GM12864 (cell line): Measurements from ENCODE around the gene SYT7.

Source experiments
- DNase-seq: peaks from one replicate; pipeline ENCODE4 v3.0.0-alpha.2; 2011; ENCODE audit warnings: low read depth
- H3K4me3 ChIP-seq: 2 replicates; pipeline ENCODE4 v1.5.1; 2011; ENCODE audit warnings: mild to moderate bottlenecking, low read depth, low read length, control low read depth
- TF ChIP-seq, protein P1 (sequence below): IDR thresholded peaks from 2 replicates; pipeline ENCODE4 v1.5.1; 2011; ENCODE audit warnings: low read depth, mild to moderate bottlenecking, moderate library complexity, low read length, control low read depth, inconsistent platforms; ENCODE audit errors: missing control alignments

Gene SYT7

DNA sequence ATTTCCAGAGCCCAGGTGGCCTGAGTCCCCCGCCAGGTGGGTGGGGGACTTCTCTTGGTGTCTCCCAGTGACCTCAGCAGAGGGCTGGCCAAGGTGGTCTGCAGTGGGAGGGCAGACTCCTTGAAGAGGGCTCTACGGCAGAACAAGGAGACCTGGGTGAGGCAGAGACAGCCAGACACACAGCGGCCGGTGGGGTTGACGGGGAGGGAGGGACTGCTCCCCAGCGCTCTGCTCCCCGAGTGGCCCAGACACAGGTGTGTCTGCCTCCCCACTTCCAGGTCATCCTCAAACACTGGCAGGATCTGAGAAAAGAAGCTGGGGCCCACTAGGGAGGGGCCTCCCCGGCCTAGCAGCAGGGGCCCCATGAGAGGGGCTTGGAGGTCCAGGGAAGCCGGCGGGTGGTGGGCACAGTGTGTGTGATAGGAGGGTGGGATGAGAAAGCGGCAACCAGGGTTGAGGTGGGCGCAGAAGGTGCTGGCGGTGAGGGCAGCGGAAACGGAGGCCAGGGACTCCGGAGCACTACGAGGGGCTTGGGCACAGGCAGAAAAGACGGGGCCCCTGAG lies 30.1 kb downstream of the SYT7 start:
- no peak overlapping the region for H3K4me3 ChIP-seq
- no peak for DNase-seq
- TF ChIP-seq, protein P1, sequence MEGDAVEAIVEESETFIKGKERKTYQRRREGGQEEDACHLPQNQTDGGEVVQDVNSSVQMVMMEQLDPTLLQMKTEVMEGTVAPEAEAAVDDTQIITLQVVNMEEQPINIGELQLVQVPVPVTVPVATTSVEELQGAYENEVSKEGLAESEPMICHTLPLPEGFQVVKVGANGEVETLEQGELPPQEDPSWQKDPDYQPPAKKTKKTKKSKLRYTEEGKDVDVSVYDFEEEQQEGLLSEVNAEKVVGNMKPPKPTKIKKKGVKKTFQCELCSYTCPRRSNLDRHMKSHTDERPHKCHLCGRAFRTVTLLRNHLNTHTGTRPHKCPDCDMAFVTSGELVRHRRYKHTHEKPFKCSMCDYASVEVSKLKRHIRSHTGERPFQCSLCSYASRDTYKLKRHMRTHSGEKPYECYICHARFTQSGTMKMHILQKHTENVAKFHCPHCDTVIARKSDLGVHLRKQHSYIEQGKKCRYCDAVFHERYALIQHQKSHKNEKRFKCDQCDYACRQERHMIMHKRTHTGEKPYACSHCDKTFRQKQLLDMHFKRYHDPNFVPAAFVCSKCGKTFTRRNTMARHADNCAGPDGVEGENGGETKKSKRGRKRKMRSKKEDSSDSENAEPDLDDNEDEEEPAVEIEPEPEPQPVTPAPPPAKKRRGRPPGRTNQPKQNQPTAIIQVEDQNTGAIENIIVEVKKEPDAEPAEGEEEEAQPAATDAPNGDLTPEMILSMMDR, result no peak

DNA sequence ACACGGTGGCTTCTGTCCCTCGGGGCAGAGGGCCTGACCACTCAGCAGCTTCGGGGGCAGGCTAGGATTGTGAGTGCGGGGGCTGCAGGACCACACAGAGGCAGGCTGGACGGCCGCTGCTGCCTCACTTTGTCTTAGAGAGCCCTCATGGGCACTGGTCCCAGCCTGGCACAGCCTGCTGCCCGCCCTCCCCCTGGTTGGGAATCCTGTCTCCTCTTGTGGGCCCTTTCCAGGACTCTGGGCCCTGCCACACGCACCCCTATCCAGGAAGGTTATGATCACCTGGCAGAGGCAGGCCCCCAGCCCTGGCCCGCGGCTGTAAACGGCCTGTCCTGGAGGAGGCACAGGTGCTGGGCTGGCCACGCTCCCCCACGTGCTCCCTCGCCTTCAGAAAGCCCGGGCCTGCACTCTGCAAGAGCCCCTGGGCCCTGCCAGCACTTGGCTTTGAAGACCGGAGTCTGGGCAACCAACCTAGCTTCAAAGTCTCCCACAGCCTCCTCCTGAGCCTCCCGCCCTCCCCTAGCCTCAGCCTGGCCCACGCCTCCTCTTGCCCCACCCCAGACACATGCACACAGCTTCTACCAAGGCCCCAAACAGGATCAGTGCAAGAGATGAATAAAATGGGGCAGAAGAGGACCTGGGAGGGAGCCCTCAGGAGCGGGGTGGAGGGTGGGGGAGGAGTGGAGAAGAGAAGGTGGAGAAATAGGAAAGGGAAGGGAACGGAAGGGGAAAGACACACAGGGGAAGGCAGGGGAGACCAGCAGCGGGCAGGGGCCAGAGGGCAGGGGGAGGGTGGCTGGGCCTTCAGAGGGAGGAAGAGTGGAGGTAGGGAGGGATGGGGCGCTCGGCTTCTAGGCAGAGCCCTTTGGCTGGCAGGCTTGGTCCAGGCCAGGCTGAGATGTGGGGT lies 31.0 kb downstream of the SYT7 start:
- DNase-seq, result no peak
- TF ChIP-seq, protein P1, result no peak
- H3K4me3 ChIP-seq, result no peak overlapping the region

DNA sequence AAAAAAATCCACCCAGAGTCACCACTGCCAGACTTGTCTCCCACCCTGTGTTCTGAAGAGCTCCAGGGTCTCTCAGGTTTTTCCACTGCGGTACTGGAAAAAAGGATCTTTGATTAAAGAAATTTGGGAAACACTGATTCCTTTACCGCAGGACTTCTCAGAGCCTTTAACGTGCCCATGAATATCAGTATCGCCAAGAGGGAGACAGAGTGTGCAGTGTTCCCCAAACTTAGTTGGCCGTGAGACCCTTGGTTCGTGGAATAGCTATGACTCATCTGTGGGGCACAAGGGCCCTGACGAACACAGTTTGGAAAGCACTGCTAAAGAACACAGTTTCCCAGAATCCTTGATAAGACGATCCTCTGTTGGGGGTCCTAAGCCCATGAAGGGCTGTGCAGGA lies 31.7 kb downstream of the SYT7 start:
- TF ChIP-seq, protein P1, result no peak
- no peak for DNase-seq
- no peak overlapping the region for H3K4me3 ChIP-seq

DNA sequence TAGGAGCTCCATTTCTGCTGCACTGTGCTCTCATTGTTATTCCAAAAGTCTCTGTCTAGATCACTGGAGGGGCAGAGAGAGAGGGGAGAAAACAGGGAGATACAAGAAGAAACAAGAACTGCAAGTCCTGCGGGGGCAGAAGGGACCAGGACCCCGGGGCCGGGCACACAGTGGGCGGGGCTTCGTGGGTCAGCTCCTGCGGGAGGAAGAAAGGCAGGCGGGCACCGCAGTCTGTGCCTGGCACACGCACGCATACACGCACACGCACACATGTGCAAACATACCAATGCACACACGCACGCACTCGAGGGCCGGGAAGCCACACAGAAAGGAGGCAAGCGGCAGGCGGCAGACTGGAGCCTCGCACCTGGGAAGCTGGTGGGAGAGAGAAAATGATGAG lies 33.6 kb downstream of the SYT7 start:
- DNase-seq, result no peak
- TF ChIP-seq, protein P1, result no peak
- no peak overlapping the region for H3K4me3 ChIP-seq

DNA sequence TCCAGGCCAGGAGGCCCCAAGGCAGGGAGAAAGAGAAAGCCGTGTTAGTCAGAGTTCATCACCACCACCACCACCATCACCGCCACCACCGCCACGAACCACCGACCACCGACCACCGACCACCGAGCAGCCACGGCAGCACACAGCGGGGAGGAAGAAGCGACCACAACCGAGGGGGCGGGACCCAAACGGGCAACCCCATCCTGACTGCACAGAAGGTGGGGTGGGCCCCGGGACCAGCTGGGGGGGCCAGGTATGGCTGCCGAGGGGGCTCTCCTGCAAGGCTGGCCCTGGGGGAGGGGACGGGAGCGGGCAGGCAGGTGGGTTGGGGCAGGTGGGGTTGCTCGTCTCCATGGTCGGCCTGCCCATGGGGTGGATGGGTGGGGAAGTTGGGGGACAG lies 34.2 kb downstream of the SYT7 start:
- no peak overlapping the region for H3K4me3 ChIP-seq
- no peak for DNase-seq
- TF ChIP-seq, protein P1, result no peak

DNA sequence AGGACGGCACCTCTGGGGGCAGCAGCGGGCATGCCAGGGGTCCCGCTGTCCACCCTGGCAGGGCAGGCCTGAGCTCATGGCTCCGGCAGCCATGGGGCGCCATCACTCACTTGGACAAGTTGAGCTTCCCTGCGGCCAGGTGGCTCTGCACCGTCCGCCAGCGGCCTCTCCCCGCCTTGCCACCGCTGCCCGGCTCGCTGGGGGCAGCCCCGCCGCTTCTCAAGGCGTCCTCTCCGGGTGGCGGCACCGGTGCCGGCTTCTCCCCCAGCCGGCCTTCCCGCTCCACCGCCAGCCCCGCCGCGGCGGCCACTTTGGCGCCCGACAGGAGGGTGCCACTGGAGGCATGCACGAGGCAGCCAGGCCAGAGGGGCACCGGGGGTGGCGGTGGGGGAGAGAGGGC lies 35.0 kb downstream of the SYT7 start:
- TF ChIP-seq, protein P1, result no peak
- no peak for DNase-seq
- no peak overlapping the region for H3K4me3 ChIP-seq
